Activated CD4-positive, alpha-beta T cell treated with anti-CD3 and anti-CD28 coated beads for 24 hours (primary cell): Measurements from ENCODE around the gene TRIM2.

Experiments used
- DNase-seq, 2 donors: peaks; one replicate each; pipeline ENCODE4 v3.0.0-alpha.2; 2020; ENCODE audit warnings: low read depth in 2 of 2

Gene TRIM2

GRCh38 chr4:153333874-153334273, 129.6 kb downstream of the TRIM2 start:
- DNase-seq = no peak

GRCh38 chr4:153335665-153336064, 131.4 kb downstream of the TRIM2 start:
- no peak for DNase-seq

- no peak for DNase-seq
Measured at GRCh38 chr4:153337686-153338085, 133.4 kb downstream of the TRIM2 start.

- DNase-seq = no peak
Measured at GRCh38 chr4:153341575-153342090, 137.4 kb downstream of the TRIM2 start.

- no peak for DNase-seq
Measured at GRCh38 chr4:153342751-153343552, 138.7 kb downstream of the TRIM2 start.

- peak; percentile 87 to 89 for DNase-seq
Measured at GRCh38 chr4:153344131-153345011, 140.1 kb downstream of the TRIM2 start, which contains the start of gene MND1. Gene MND1 (plus strand): TSS chr4:153344688. CDS start chr4:153344738, 50 bp downstream.

GRCh38 chr4:153345012-153345981, 141.1 kb downstream of the TRIM2 start:
- peak; percentile 24 to 38 for DNase-seq

GRCh38 chr4:153346031-153346430, 141.8 kb downstream of the TRIM2 start:
- DNase-seq = no peak

- no peak for DNase-seq
Measured at GRCh38 chr4:153346563-153346962, 142.3 kb downstream of the TRIM2 start.

- no peak for DNase-seq
Measured at GRCh38 chr4:153347117-153347516, 142.9 kb downstream of the TRIM2 start.

- DNase-seq = no peak
Measured at GRCh38 chr4:153348006-153348405, 143.8 kb downstream of the TRIM2 start.

- no peak for DNase-seq
Measured at GRCh38 chr4:153349206-153349805, 145.1 kb downstream of the TRIM2 start.

GRCh38 chr4:153362184-153362583, 157.9 kb downstream of the TRIM2 start:
- no peak for DNase-seq

GRCh38 chr4:153364061-153364460, 159.8 kb downstream of the TRIM2 start:
- no peak for DNase-seq

- DNase-seq = no peak
Measured at GRCh38 chr4:153365003-153365402, 160.8 kb downstream of the TRIM2 start.

- DNase-seq = no peak
Measured at GRCh38 chr4:153366486-153366885, 162.2 kb downstream of the TRIM2 start.

- no peak for DNase-seq
Measured at GRCh38 chr4:153367092-153367491, 162.8 kb downstream of the TRIM2 start.

- no peak for DNase-seq
Measured at GRCh38 chr4:153369021-153369420, 164.8 kb downstream of the TRIM2 start.

- no peak for DNase-seq
Measured at GRCh38 chr4:153371701-153372234, 167.5 kb downstream of the TRIM2 start.

- no peak for DNase-seq
Measured at GRCh38 chr4:153372967-153373562, 168.8 kb downstream of the TRIM2 start.
